ENCODE measurements around the gene HCN2. TPM values are rescaled to one million over a fixed set of nuclear protein-coding genes. Genes with fewer than 3 reads are reported as not detected.
"Not testable (repeated sequence)": the region's sequence is repeated elsewhere in the genome, so short reads cannot be mapped to it uniquely, and the experiment has no call there.

The HCN2 gene
- total RNA-seq, 2 donors from 2014 or later = 0.15 to 0.75 TPM

- Mint-ChIP-seq H3K9me3 (no peaks in the 10 kb centered on the region), H3K27me3 (ENCODE audit: insufficient read depth) (no peaks in the 10 kb centered on the region), H3K27ac (no peak overlapping the region), H3K36me3 (ENCODE audit: low read depth) (peaks cover 39% of the 10 kb centered on the region), H3K4me3 (no peak overlapping the region), H3K4me1 (no peaks in the 10 kb centered on the region)
- WGBS, 2 experiments (ENCODE audit: insufficient coverage in 1 of 2, insufficient read length in 1 of 2) = 95 to 98% methylated on average over 31 to 47 of the region's 47 CpGs
- Histone ChIP-seq H3K36me3 (ENCODE audit: control insufficient read depth, insufficient read depth, low read length) (peaks cover 11% of the 10 kb centered on the region), H3K4me3 (ENCODE audit: low read length) (no peak overlapping the region), H3K27me3 (ENCODE audit: control insufficient read depth, insufficient read depth, low read length, poor library complexity, severe bottlenecking) (no peaks in the 10 kb centered on the region), H3K9me3 (ENCODE audit: control insufficient read depth, low read length) (no peaks in the 10 kb centered on the region), H3K27ac (ENCODE audit: low read depth, low read length) (no peak overlapping the region), H3K4me1 (ENCODE audit: control insufficient read depth, insufficient read depth, low read length) (no peaks in the 10 kb centered on the region), H3K9ac (ENCODE audit: extremely low read depth, low read length, poor library complexity, severe bottlenecking) (no peak overlapping the region)
- no peak for TF ChIP-seq CTCF (conservative IDR thresholded peaks at IDR 0.05)
- DNase-seq = no peak
Measured at GRCh38 chr19:619286-620002, 29.8 kb downstream of the HCN2 start.

- H3K9ac ChIP-seq (ENCODE audit: extremely low read depth, low read length, poor library complexity, severe bottlenecking) = no peak overlapping the region
- H3K4me1 ChIP-seq (ENCODE audit: control insufficient read depth, insufficient read depth, low read length) = no peaks in the 10 kb centered on the region
- H3K4me3 ChIP-seq (ENCODE audit: low read length) = no peak overlapping the region
- Mint-ChIP-seq H3K4me3 (no peak overlapping the region), H3K27me3 (ENCODE audit: insufficient read depth) (no peaks in the 10 kb centered on the region), H3K9me3 (no peaks in the 10 kb centered on the region), H3K27ac (no peak overlapping the region), H3K4me1 (no peaks in the 10 kb centered on the region), H3K36me3 (ENCODE audit: low read depth) (peaks cover 34% of the 10 kb centered on the region)
- no peaks in the 10 kb centered on the region for H3K9me3 ChIP-seq (ENCODE audit: control insufficient read depth, low read length)
- DNase-seq = no peak
- 95 to 96% methylated on average over 24 to 41 of the region's 51 CpGs for WGBS, 2 experiments (ENCODE audit: insufficient coverage in 1 of 2, insufficient read length in 1 of 2)
- H3K27me3 ChIP-seq (ENCODE audit: control insufficient read depth, insufficient read depth, low read length, poor library complexity, severe bottlenecking) = no peaks in the 10 kb centered on the region
- H3K27ac ChIP-seq (ENCODE audit: low read depth, low read length) = no peak overlapping the region
- peaks cover 8% of the 10 kb centered on the region for H3K36me3 ChIP-seq (ENCODE audit: control insufficient read depth, insufficient read depth, low read length)
- TF ChIP-seq CTCF (conservative IDR thresholded peaks at IDR 0.05) = no peak
Measured at GRCh38 chr19:620166-620862, 30.6 kb downstream of the HCN2 start.

- not testable (repeated sequence) for H3K36me3 ChIP-seq (ENCODE audit: control insufficient read depth, insufficient read depth, low read length)
- WGBS, 2 experiments (ENCODE audit: insufficient coverage in 1 of 2, insufficient read length in 1 of 2) = 95 to 98% methylated on average over 32 to 47 of the region's 48 CpGs
Measured at GRCh38 chr19:621191-621590, 31.5 kb downstream of the HCN2 start.

More at GRCh38 chr19:621191-621590, 31.5 kb downstream of the HCN2 start:
- H3K9ac ChIP-seq (ENCODE audit: extremely low read depth, low read length, poor library complexity, severe bottlenecking); H3K27ac Mint-ChIP-seq; H3K27me3 Mint-ChIP-seq (ENCODE audit: insufficient read depth); H3K4me3 Mint-ChIP-seq; H3K9me3 Mint-ChIP-seq; H3K4me1 ChIP-seq (ENCODE audit: control insufficient read depth, insufficient read depth, low read length); H3K27me3 ChIP-seq (ENCODE audit: control insufficient read depth, insufficient read depth, low read length, poor library complexity, severe bottlenecking); H3K4me1 Mint-ChIP-seq; DNase-seq; H3K4me3 ChIP-seq (ENCODE audit: low read length); H3K27ac ChIP-seq (ENCODE audit: low read depth, low read length); H3K9me3 ChIP-seq (ENCODE audit: control insufficient read depth, low read length): not testable (repeated sequence)
- peaks cover 37% of the 10 kb centered on the region for H3K36me3 Mint-ChIP-seq (ENCODE audit: low read depth)
